ENCODE measurements around the gene SPATA7. TPM values are rescaled to one million over a fixed set of nuclear protein-coding genes. Genes with fewer than 3 reads are reported as not detected.

SPATA7 gene
- total RNA-seq, 2 donors from 2014 or later: 4.8 to 5.3 TPM

DNA sequence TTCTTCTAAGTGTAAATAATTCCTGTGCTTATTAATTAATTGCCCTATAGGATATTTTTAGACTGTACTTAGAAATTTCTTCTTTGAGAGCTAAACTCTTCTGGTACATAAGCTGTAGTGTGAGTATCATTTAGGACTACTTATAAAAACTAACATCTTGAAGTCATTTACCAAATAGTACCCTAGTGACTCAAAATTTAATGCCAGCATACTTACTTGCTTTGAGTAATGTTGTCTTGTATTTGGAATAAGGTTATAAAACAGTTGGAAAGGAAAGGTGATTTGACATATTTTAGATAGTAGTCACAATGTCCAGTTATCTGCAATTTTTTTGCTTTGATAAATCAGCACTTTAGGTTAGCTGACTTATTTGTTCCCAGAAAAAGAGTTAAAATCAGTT, 39.1 kb downstream of the SPATA7 start:
- DNase-seq: no peak
- ATAC-seq (replicated peaks in 1 of 2): no peak
- Mint-ChIP-seq H3K9me3 (no peaks in the 10 kb centered on the region), H3K36me3 (ENCODE audit: insufficient read depth in 2 of 2) (peaks cover 0 to 2% of the 10 kb centered on the region in 2 donors), H3K4me1 (ENCODE audit: low read depth) (peaks cover 7% of the 10 kb centered on the region), H3K27me3 (ENCODE audit: low read depth) (no peaks in the 10 kb centered on the region), H3K4me3 (no peak overlapping the region), H3K27ac (no peak overlapping the region)

GRCh38 chr14:88426271-88426670, 40.8 kb downstream of the SPATA7 start:
- ATAC-seq (replicated peaks in 1 of 2): no peak
- no peaks in the 10 kb centered on the region for H3K36me3 Mint-ChIP-seq (ENCODE audit: insufficient read depth in 2 of 2)
- no peak overlapping the region for H3K27ac Mint-ChIP-seq
- peaks cover 7% of the 10 kb centered on the region for H3K4me1 Mint-ChIP-seq (ENCODE audit: low read depth)
- H3K4me3 Mint-ChIP-seq: no peak overlapping the region
- H3K27me3 Mint-ChIP-seq (ENCODE audit: low read depth): no peaks in the 10 kb centered on the region
- DNase-seq: no peak
- H3K9me3 Mint-ChIP-seq: no peaks in the 10 kb centered on the region

GRCh38 chr14:88430976-88431375, 45.5 kb downstream of the SPATA7 start:
- Mint-ChIP-seq H3K4me1 (ENCODE audit: low read depth) (no peaks in the 10 kb centered on the region), H3K27ac (no peak overlapping the region), H3K4me3 (no peak overlapping the region), H3K36me3 (ENCODE audit: insufficient read depth in 2 of 2) (no peaks in the 10 kb centered on the region), H3K9me3 (no peaks in the 10 kb centered on the region), H3K27me3 (ENCODE audit: low read depth) (no peaks in the 10 kb centered on the region)
- ATAC-seq (replicated peaks in 1 of 2) (no peak), DNase-seq (no peak)

DNA sequence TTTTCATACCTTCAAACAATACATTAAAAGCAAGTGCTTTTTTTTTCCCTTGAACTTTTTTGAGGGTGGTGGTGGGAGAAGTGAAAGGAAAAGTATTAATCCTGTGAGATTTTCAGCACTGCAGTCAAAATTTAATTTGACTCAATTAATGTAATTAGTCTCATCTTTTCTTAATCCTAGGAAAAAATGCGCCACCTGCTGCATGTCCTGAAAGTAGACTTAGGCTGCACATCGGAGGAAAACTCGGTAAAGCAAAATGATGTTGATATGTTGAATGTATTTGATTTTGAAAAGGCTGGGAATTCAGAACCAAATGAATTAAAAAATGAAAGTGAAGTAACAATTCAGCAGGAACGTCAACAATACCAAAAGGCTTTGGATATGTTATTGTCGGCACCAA, 52.2 kb downstream of the SPATA7 start:
- no peak overlapping the region for H3K4me3 Mint-ChIP-seq
- ATAC-seq (replicated peaks in 1 of 2) (no peak), DNase-seq (no peak)
- no peaks in the 10 kb centered on the region for H3K27me3 Mint-ChIP-seq (ENCODE audit: low read depth)
- no peak overlapping the region for H3K27ac Mint-ChIP-seq
- no peaks in the 10 kb centered on the region for H3K36me3 Mint-ChIP-seq (ENCODE audit: insufficient read depth in 2 of 2)
- H3K9me3 Mint-ChIP-seq: no peaks in the 10 kb centered on the region
- no peaks in the 10 kb centered on the region for H3K4me1 Mint-ChIP-seq (ENCODE audit: low read depth)

DNA sequence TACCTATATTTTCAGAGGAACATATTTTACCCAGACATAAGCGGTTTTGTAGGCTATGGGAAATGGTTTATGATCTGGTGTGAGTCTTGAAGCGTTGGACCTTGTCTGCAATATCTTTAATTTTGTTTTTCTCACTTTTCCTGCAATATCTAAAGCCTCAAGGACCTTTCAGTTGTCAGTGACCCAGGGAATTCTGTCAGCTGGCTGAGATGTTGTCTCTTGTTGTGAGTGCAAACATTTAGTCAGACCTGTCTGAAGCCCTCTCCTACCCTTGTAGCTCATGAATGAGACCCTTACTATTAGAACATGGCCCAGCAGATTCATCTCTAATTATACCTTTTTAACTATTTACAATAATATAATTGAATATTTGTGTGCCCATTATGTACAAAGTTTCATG, 53.6 kb downstream of the SPATA7 start:
- no peaks in the 10 kb centered on the region for H3K36me3 Mint-ChIP-seq (ENCODE audit: insufficient read depth in 2 of 2)
- no peaks in the 10 kb centered on the region for H3K27me3 Mint-ChIP-seq (ENCODE audit: low read depth)
- H3K27ac Mint-ChIP-seq: no peak overlapping the region
- no peaks in the 10 kb centered on the region for H3K4me1 Mint-ChIP-seq (ENCODE audit: low read depth)
- H3K9me3 Mint-ChIP-seq: no peaks in the 10 kb centered on the region
- H3K4me3 Mint-ChIP-seq: no peak overlapping the region
- ATAC-seq (replicated peaks in 1 of 2): no peak
- DNase-seq: no peak

GRCh38 chr14:88452231-88452630, 66.8 kb downstream of the SPATA7 start:
- Mint-ChIP-seq H3K4me3 (no peak overlapping the region), H3K9me3 (peaks cover 3 to 10% of the 10 kb centered on the region in 2 donors), H3K36me3 (ENCODE audit: insufficient read depth in 2 of 2) (peaks cover 8 to 12% of the 10 kb centered on the region in 2 donors), H3K27me3 (ENCODE audit: low read depth) (no peaks in the 10 kb centered on the region), H3K27ac (no peak overlapping the region), H3K4me1 (ENCODE audit: low read depth) (no peaks in the 10 kb centered on the region)
- ATAC-seq (replicated peaks in 1 of 2) (no peak), DNase-seq (no peak)

- H3K27ac Mint-ChIP-seq: no peak overlapping the region
- no peak overlapping the region for H3K4me3 Mint-ChIP-seq
- H3K9me3 Mint-ChIP-seq: peaks cover 3 to 5% of the 10 kb centered on the region in 2 donors
- H3K36me3 Mint-ChIP-seq (ENCODE audit: insufficient read depth in 2 of 2): peaks cover 0 to 8% of the 10 kb centered on the region in 2 donors
- no peaks in the 10 kb centered on the region for H3K27me3 Mint-ChIP-seq (ENCODE audit: low read depth)
- ATAC-seq (replicated peaks in 1 of 2) (no peak), DNase-seq (no peak)
- H3K4me1 Mint-ChIP-seq (ENCODE audit: low read depth): no peaks in the 10 kb centered on the region
These were observed 69.4 kb downstream of the SPATA7 start for GRCh38 chr14:88454886-88455285.

- no peak overlapping the region for H3K4me3 Mint-ChIP-seq
- ATAC-seq (replicated peaks in 1 of 2) (no peak), DNase-seq (peak in 1 of 2 donors; percentile 20)
- peaks cover 0 to 4% of the 10 kb centered on the region in 2 donors for H3K36me3 Mint-ChIP-seq (ENCODE audit: insufficient read depth in 2 of 2)
- peaks cover 3 to 4% of the 10 kb centered on the region in 2 donors for H3K9me3 Mint-ChIP-seq
- H3K27ac Mint-ChIP-seq: no peak overlapping the region
- no peaks in the 10 kb centered on the region for H3K27me3 Mint-ChIP-seq (ENCODE audit: low read depth)
- H3K4me1 Mint-ChIP-seq (ENCODE audit: low read depth): no peaks in the 10 kb centered on the region
These were observed 77.9 kb downstream of the SPATA7 start for GRCh38 chr14:88463318-88463717.

- no peaks in the 10 kb centered on the region for H3K27me3 Mint-ChIP-seq (ENCODE audit: low read depth)
- H3K36me3 Mint-ChIP-seq (ENCODE audit: insufficient read depth in 2 of 2): no peaks in the 10 kb centered on the region
- H3K4me3 Mint-ChIP-seq: no peak overlapping the region
- no peak overlapping the region for H3K27ac Mint-ChIP-seq
- no peaks in the 10 kb centered on the region for H3K9me3 Mint-ChIP-seq
- ATAC-seq (replicated peaks in 1 of 2): no peak
- no peaks in the 10 kb centered on the region for H3K4me1 Mint-ChIP-seq (ENCODE audit: low read depth)
- no peak for DNase-seq
These were observed 82.9 kb downstream of the SPATA7 start for GRCh38 chr14:88468406-88468805.

DNA sequence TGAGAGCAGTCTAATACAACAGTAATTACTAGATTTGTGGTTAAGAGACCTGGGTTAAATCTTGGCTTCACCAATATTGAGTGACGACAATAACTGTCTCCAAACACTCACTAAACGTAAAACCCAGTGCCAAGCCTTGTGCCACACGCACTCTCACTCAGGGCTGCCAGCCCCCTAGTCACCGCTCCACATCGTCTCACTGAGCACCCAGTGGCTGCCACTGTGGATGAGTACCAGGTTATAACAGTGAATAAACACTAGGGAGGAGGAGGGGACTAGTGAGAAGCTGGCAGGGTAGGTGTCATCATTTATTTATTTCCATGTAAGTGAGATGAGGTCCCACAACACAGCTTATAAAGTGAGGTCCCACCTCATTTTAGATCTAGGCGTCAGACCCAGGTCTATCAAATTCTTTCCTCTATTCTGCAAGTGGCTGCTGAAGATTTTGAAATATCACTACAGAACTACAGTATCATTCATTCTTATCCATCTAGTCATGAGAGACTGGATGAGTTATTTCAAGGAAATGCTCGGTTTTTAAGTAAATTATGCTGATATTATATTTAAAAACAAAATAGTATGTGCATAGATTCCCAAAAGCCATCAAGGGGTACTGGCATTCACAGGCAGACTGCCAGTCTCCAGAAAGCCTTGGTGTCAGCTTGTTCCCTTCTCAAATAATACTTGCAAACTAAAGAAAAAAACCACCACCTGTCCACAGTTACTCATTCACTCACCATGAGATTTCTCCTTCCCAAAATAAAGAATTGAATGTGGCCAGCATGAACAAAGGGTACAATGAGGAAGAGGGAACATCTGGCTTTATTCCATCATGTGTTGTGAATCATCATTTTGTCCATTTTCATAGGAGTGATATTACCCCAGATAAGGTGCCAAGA, 85.3 kb downstream of the SPATA7 start:
- Mint-ChIP-seq H3K27ac (no peak overlapping the region), H3K4me1 (ENCODE audit: low read depth) (no peaks in the 10 kb centered on the region), H3K36me3 (ENCODE audit: insufficient read depth in 2 of 2) (no peaks in the 10 kb centered on the region), H3K9me3 (no peaks in the 10 kb centered on the region), H3K4me3 (no peak overlapping the region), H3K27me3 (ENCODE audit: low read depth) (no peaks in the 10 kb centered on the region)
- ATAC-seq (replicated peaks in 1 of 2): no peak
- no peak for DNase-seq

DNA sequence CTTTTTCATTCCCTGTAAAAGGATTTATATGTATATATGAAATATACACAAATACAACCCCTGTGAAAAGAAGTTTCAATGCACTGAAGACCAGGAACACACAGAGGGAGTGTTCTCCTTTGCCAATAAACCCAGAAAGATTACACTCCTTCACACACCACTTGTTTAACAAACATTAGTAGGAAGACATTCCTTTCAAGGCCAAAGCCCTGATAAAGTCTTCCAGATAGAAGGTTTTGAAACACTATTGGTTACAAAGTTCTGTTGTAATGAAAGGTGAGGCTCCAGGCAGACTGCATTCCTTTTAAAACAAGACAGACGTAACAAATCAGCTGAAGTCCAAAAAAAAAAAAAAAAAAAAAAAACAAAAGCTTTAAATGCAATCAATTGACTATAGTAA, 88.3 kb downstream of the SPATA7 start:
- Mint-ChIP-seq H3K36me3 (ENCODE audit: insufficient read depth in 2 of 2) (no peaks in the 10 kb centered on the region), H3K27me3 (ENCODE audit: low read depth) (no peaks in the 10 kb centered on the region), H3K4me3 (no peak overlapping the region), H3K9me3 (no peaks in the 10 kb centered on the region), H3K4me1 (ENCODE audit: low read depth) (no peaks in the 10 kb centered on the region), H3K27ac (no peak overlapping the region)
- ATAC-seq (replicated peaks in 1 of 2): no peak
- no peak for DNase-seq

GRCh38 chr14:88476214-88476774, 90.8 kb downstream of the SPATA7 start:
- DNase-seq: no peak
- Mint-ChIP-seq H3K4me1 (ENCODE audit: low read depth) (no peaks in the 10 kb centered on the region), H3K27ac (no peak overlapping the region), H3K36me3 (ENCODE audit: insufficient read depth in 2 of 2) (no peaks in the 10 kb centered on the region), H3K4me3 (no peak overlapping the region), H3K27me3 (ENCODE audit: low read depth) (peaks cover 2% of the 10 kb centered on the region), H3K9me3 (no peaks in the 10 kb centered on the region)
- ATAC-seq (replicated peaks in 1 of 2): no peak

- no peak overlapping the region for H3K27ac Mint-ChIP-seq
- DNase-seq: no peak
- H3K9me3 Mint-ChIP-seq: no peaks in the 10 kb centered on the region
- H3K36me3 Mint-ChIP-seq (ENCODE audit: insufficient read depth in 2 of 2): no peaks in the 10 kb centered on the region
- no peak overlapping the region for H3K4me3 Mint-ChIP-seq
- H3K4me1 Mint-ChIP-seq (ENCODE audit: low read depth): no peaks in the 10 kb centered on the region
- H3K27me3 Mint-ChIP-seq (ENCODE audit: low read depth): peaks cover 7% of the 10 kb centered on the region
- no peak for ATAC-seq (replicated peaks in 1 of 2)
These were observed 91.4 kb downstream of the SPATA7 start for GRCh38 chr14:88476825-88477224.
